PC-9 (cell line): ENCODE data around the gene UNCX. TPM values are rescaled to one million over a fixed set of nuclear protein-coding genes. Genes with fewer than 3 reads are reported as not detected.
A peak's percentile ranks its signal among the peaks of the same experiment; 100 is the strongest.

Experiments used
- BruUV-seq: library from RNA; stranded (reverse); fragments of 400-500 nt; replicated peaks from 2 replicates; lab custom pipeline; 2021; lab: Mats Ljungman, UMichigan
- CTCF ChIA-PET: fragments of 300-600 bp; sonication (Branson Sonifier 250); formaldehyde crosslinking; loops from one replicate; lab custom pipeline; 2022; ENCODE audit warnings: antibody characterized with exemption; lab: Charles Lee
- POLR2A ChIA-PET: fragments of 300-600 bp; sonication (Branson Sonifier 250); formaldehyde crosslinking; loops from one replicate; lab custom pipeline; 2022; ENCODE audit warnings: antibody characterized with exemption; ENCODE audit not compliant: unreplicated experiment; lab: Charles Lee
- DNase-seq, 2 experiments: peaks; one replicate each; pipeline versions ENCODE4 v3.0.0 to v3.0.0-alpha.2; 2015 to 2022; ENCODE audit warnings: mixed read lengths in 1 of 2
- H2AFZ ChIP-seq: fragments of 200-600 bp; sonication (generic); 2 replicates; pipeline ENCODE4 v1.8.1; 2017; ENCODE audit warnings: antibody characterized with exemption
- H3F3A ChIP-seq: fragments of 200-600 bp; sonication (generic); 2 replicates; pipeline ENCODE4 v1.8.1; 2017; ENCODE audit warnings: antibody characterized with exemption, mild to moderate bottlenecking, low read depth; ENCODE audit not compliant: insufficient read depth
- H3K27ac ChIP-seq: fragments of 200-600 bp; sonication (generic); 2 replicates; pipeline ENCODE4 v1.6.1; 2016; ENCODE audit warnings: mixed run types
- H3K27me3 ChIP-seq: fragments of 200-600 bp; sonication (generic); 2 replicates; pipeline ENCODE4 v1.6.1; 2016; ENCODE audit warnings: low read depth, mixed run types; ENCODE audit not compliant: insufficient read depth
- H3K36me3 ChIP-seq: fragments of 200-600 bp; sonication (generic); 2 replicates; pipeline ENCODE4 v1.6.1; 2016; ENCODE audit warnings: low read depth, mixed run types
- H3K4me1 ChIP-seq: fragments of 200-600 bp; sonication (generic); replicated peaks from 2 replicates; pipeline ENCODE4 v1.6.1; 2016; ENCODE audit warnings: mixed run types; ENCODE audit not compliant: insufficient read depth
- H3K4me2 ChIP-seq: fragments of 200-600 bp; sonication (generic); 2 replicates; pipeline ENCODE4 v1.6.1; 2017; ENCODE audit warnings: mixed run types
- H3K4me3 ChIP-seq: fragments of 200-600 bp; sonication (generic); 2 replicates; pipeline ENCODE4 v1.6.1; 2016; ENCODE audit warnings: mixed run types
- H3K79me2 ChIP-seq: fragments of 200-600 bp; sonication (generic); 2 replicates; pipeline ENCODE4 v1.6.1; 2017; ENCODE audit warnings: low read depth, mixed run types
- H3K9me2 ChIP-seq: fragments of 200-600 bp; sonication (generic); 2 replicates; pipeline ENCODE4 v1.8.1; 2017; ENCODE audit warnings: mild to moderate bottlenecking; ENCODE audit not compliant: insufficient read depth
- H3K9me3 ChIP-seq: fragments of 200-600 bp; sonication (generic); 2 replicates; pipeline ENCODE4 v1.8.1; 2016; ENCODE audit warnings: low read depth; ENCODE audit not compliant: insufficient read depth
- H4K20me1 ChIP-seq: fragments of 200-600 bp; sonication (generic); 2 replicates; pipeline ENCODE4 v1.8.1; 2017; ENCODE audit not compliant: insufficient read depth
- EZH2 ChIP-seq: fragments of 200-600 bp; sonication (generic); IDR thresholded peaks from 2 replicates; pipeline ENCODE4 v1.8.0; 2017; ENCODE audit warnings: antibody characterized with exemption, low read depth
- intact Hi-C: fragments of 100-400 bp; cut with micrococcal nuclease; formaldehyde crosslinking; loops from one replicate; pipeline ENCODE4 v1.10.0; 2022; ENCODE audit not compliant: unreplicated experiment
- total RNA-seq: library from RNA; stranded (reverse); gene quantifications from 2 replicates; pipeline ENCODE4 v1.2.3, GENCODE V29; 2021
- TF ChIP-seq, protein P1 (sequence below): fragments of 200-600 bp; sonication (generic); conservative IDR thresholded peaks from 2 replicates; pipeline ENCODE4 v1.6.1; 2017; ENCODE audit warnings: mixed run types, antibody characterized with exemption, mild to moderate bottlenecking, moderate library complexity

UNCX gene
- total RNA-seq, 1 experiment from 2014 or later = not detected

DNA sequence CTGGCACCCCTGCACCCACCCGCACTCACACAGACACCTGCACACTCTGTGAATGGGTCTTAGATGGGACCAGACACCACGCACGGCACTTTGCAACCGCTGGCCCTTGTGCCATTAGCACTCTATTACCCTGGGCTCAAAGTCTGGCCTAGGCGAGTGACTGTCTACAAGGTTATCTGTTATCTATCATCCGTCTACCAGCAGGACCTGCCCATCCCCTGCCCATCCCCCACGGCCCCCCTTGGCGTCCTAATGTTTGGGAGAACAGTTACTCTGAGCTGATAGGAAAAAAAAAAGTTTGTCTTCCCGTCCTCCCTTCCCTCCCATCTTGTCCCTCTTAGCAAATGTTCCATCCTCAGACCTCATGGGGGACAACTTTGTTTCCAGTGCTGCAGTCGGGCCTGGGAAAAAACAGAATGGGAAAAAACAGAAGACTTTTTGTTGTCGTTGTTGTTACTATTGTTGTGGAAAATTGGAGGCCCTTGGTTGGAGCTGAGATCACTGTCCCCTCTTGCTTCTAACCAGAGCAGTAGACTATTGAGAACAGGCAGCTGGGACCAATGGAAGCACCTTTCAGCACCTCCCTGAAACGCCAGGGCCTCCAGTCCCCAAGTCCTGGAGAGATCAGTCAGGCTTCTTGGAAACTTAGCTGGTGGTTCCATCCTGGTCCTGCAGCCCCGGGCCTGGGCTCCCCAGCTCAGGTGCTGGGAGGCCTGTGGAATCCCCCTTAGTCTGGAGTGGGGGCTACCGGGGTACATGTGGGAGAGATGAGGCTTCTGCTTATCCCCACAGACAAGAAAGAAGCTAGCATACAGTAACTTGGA lies 12.2 kb downstream of the UNCX start:
- Histone ChIP-seq H3K27me3 (peaks cover 80% of the 10 kb centered on the region), H3K4me2 (no peak overlapping the region), H4K20me1 (peaks cover 26% of the 10 kb centered on the region), H3K79me2 (no peaks in the 10 kb centered on the region), H3K9me3 (no peaks in the 10 kb centered on the region), H3K36me3 (no peaks in the 10 kb centered on the region), H2AFZ (no peak overlapping the region), H3K4me1 (0 out of 2 replicates have a peak, but pooled peaks cover 7% of the 10 kb centered on the region), H3K4me3 (no peak overlapping the region), H3F3A (peaks cover 3% of the 10 kb centered on the region; the same call in 1 of the 2 replicates), H3K27ac (no peak overlapping the region), H3K9me2 (no peaks in the 10 kb centered on the region)
- intact Hi-C loops = no loop called here
- no TSS peak for BruUV-seq
- ChIA-PET CTCF (no interaction called here), POLR2A (no interaction called here)
- no peak for TF ChIP-seq EZH2
- TF ChIP-seq, protein P1, sequence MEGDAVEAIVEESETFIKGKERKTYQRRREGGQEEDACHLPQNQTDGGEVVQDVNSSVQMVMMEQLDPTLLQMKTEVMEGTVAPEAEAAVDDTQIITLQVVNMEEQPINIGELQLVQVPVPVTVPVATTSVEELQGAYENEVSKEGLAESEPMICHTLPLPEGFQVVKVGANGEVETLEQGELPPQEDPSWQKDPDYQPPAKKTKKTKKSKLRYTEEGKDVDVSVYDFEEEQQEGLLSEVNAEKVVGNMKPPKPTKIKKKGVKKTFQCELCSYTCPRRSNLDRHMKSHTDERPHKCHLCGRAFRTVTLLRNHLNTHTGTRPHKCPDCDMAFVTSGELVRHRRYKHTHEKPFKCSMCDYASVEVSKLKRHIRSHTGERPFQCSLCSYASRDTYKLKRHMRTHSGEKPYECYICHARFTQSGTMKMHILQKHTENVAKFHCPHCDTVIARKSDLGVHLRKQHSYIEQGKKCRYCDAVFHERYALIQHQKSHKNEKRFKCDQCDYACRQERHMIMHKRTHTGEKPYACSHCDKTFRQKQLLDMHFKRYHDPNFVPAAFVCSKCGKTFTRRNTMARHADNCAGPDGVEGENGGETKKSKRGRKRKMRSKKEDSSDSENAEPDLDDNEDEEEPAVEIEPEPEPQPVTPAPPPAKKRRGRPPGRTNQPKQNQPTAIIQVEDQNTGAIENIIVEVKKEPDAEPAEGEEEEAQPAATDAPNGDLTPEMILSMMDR = no peak
- no peak for DNase-seq

DNA sequence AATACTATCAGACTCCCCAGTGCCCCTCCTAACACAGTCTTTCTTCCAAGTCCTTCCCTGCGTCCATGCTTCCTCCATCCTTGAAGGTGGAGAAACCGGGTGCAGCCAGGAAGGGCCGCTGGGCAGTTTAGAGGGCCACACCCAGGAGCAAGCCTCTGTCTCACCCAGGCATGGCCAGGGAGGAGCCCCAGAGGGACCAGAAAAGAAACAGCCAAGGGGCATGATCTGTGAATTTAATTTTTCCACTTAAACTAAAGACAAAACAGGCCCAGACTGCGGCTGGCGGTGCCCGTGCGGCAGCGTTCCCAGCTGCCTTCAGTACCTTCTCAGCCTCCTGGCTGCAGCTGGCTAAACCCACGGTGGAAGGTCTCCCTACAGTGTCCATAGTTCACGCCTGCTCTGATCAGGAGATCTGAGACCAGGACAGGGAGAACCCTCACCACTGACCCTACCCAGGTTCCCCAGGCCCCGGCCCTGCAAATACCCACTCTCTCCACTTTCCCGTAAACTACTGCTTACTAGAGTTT lies 12.9 kb downstream of the UNCX start:
- intact Hi-C loops = no loop called here
- H3F3A ChIP-seq = peaks cover 3% of the 10 kb centered on the region; the same call in 1 of the 2 replicates
- no peak overlapping the region for H3K27ac ChIP-seq
- no TSS peak for BruUV-seq
- peaks cover 80% of the 10 kb centered on the region for H3K27me3 ChIP-seq
- POLR2A ChIA-PET = no interaction called here
- no peak overlapping the region for H3K4me3 ChIP-seq
- TF ChIP-seq EZH2 = no peak
- TF ChIP-seq, protein P1 = no peak
- H3K4me1 ChIP-seq = 0 out of 2 replicates have a peak, but pooled peaks cover 7% of the 10 kb centered on the region
- H3K4me2 ChIP-seq = no peak overlapping the region
- no peaks in the 10 kb centered on the region for H3K79me2 ChIP-seq
- H3K9me2 ChIP-seq = no peaks in the 10 kb centered on the region
- peaks cover 26% of the 10 kb centered on the region for H4K20me1 ChIP-seq
- no peak overlapping the region for H2AFZ ChIP-seq
- H3K36me3 ChIP-seq = no peaks in the 10 kb centered on the region
- peak in 1 of 2 experiments; percentile 24 for DNase-seq
- H3K9me3 ChIP-seq = no peaks in the 10 kb centered on the region
- CTCF ChIA-PET = no interaction called here

DNA sequence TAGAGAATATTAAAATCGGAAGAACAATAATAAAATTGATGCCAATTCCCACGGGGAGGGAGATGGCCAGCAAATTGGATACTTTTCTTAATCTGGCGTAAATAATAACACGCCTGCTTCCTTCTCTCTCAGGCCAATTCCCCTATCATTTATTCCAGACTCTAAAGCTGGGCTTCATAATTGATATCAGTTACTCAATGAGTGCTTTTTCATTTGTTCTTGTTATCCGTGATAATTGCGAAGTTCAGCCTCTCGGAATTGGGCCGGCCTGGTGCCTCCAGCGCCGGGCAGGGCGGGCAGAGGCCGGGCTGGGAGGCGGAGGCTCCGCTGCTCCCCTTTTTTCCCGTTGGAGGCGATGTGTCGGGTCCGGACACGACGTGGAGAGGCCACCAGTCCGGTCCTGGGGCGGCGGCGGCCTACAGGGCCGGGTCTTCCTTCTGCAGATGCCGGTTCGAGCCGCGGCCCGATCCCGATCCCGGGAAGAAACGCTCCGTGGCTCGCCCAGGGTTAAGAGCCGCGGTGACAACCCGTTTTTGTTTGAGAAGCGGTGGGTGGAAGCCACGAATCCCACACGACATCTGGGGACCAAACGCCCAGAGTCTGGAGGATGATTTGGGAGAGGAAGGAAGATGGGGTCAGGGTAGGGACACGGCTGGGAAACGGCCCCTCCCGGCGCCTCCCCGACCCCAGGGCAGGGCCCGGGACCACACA lies 13.6 kb downstream of the UNCX start:
- Histone ChIP-seq H3K36me3 (no peaks in the 10 kb centered on the region), H3K4me1 (0 out of 2 replicates have a peak, but pooled peaks cover 7% of the 10 kb centered on the region), H3F3A (peaks cover 3% of the 10 kb centered on the region; the same call in 1 of the 2 replicates), H4K20me1 (peaks cover 26% of the 10 kb centered on the region), H3K4me3 (no peak overlapping the region), H3K27me3 (peaks cover 80% of the 10 kb centered on the region), H3K79me2 (no peaks in the 10 kb centered on the region), H2AFZ (no peak overlapping the region), H3K27ac (no peak overlapping the region), H3K9me3 (no peaks in the 10 kb centered on the region), H3K9me2 (no peaks in the 10 kb centered on the region), H3K4me2 (no peak overlapping the region)
- no peak for DNase-seq
- no peak for TF ChIP-seq EZH2
- TF ChIP-seq, protein P1 = no peak
- intact Hi-C loops = no loop called here
- CTCF ChIA-PET = no interaction called here
- POLR2A ChIA-PET = no interaction called here
- BruUV-seq = no TSS peak
